HTERT RPE-1 (cell line): Measurements from ENCODE around the gene LHFPL5.

Source experiments
- in situ Hi-C: fragments of 300-500 bp; cut with MboI; formaldehyde crosslinking; loops from 4 replicates; pipeline ENCODE4 v1.14.3; 2020; ENCODE audit warnings: low sequenced_read_pairs

Gene LHFPL5

DNA sequence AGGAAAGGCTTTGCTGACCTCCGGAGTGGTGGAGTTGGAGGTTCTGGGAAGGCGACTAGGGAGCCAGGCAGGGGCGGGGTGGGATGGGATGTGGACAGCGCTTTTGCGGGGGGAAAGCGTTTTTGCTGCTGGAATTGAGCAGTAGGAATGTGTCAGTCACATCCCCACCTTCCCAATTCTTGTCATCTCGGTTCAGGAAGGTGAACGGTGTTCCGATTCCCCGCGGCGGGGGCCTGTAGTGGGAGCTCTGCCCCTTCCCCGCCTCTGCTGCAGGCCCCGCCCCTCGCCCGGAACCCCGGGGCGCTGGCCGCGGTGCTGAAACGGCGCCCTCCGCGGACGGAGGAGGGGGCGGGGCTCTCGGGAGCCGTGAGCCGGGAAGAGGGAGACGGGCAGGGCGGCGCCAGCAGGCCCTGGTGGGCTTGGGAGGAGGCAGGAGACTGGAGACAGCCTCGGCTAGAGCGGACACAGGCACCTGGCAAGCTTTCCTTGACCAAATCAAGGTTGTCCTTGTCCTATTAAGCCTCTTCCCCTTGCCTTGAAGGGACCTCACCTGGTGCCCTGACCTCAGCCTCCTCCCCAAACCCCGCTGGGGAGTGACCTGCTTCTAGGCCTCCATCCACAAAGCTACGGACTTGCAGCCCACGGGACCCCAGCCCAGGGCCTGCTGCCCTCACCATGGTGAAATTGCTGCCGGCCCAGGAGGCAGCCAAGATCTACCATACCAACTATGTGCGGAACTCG, at the start of gene LHFPL5:
Gene LHFPL5 (plus strand): TSS at position 357 of the 741 bp plus-strand sequence. CDS start 319 bp downstream, at position 676.
- in situ Hi-C loops = no loop called here

DNA sequence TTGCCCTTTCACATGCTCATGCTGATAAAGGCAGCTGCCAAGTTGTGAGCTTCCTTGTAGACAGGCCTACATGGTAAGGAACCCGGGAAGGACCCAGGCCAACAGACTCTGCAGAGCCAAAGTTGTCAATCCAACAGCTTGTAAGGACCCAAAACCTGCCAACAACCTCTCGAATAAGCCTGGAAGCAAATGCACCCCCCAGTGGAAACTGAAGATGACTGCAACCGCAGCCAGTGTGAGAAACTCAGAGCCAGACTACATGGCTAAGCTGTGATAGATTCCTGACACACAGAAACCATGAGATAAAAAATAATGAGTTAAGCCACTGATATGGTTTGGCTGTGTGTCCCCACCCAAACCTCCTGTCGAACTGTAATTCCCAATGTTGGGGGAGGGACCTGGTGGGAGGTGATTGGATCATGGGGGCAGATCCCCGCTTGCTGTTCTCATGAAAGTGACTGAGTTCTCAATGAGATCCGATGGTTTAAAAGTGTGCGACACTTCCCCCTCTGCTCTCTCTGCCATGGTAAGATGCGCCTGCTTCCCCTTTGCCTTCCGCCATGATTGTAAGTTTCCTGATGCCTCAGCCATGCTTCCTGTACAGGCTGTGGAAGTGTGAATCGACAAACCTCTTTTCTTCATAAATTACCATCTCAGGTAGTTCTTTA, 47.6 kb upstream of the LHFPL5 start:
- in situ Hi-C loops = no loop called here

DNA sequence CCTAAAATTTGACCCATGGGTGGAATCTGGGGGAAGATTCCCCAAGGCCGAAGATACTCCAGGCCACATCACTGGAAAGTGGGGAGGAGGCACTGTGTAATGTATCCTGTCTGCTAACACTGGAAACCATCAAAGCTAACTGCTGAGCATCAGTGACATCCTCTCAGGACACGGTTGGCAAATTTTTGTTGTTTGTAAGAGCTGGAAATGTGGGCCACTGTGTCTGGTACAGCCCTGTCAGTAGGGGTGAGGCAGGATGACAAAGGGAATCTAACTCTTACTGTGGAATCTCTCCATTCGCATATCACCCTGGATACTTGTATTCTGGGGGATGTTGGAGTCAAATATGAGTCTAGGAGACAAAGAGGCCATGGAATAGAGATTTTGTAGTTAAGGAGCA, 45.7 kb upstream of the LHFPL5 start:
- in situ Hi-C loops = no loop called here

DNA sequence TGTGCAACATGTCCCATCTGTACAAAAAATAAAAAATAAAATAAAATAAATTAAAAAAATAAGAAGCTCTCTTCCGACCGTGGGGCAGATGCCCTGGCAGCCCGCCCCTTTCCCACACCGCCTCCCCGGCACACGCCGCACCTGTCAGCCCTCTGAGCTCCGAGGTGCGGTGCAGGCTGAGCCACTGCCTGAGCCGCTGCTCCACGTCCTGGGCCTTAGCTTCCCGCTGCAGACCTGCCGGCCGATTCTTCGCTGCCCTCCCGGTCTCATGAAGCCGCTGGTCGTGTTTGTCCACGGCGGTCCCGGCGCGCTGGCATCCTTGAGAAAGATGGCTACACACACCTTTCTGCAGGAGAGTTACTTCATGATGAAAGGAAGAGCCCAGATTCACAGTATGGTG, 39.4 kb upstream of the LHFPL5 start:
- in situ Hi-C loops = no loop called here

DNA sequence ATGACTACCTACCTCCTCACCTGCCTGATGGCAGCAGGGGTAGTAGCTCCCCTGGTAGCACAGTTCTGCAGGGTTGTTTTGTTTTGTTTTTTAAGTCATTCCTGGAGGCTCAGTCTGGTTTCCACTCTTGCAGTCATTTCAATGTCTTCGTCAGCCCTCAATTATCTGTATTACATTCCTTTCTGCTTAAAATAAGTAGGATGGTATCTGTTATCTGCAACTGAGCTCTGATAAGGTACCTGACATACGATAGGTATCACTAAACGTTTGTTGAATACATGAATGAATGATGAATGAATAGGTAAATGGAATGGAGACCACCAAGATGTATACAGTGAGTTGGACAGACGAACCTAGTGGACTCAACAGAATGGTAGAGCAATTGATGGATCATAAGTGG, 35.9 kb upstream of the LHFPL5 start:
- in situ Hi-C loops = no loop called here

DNA sequence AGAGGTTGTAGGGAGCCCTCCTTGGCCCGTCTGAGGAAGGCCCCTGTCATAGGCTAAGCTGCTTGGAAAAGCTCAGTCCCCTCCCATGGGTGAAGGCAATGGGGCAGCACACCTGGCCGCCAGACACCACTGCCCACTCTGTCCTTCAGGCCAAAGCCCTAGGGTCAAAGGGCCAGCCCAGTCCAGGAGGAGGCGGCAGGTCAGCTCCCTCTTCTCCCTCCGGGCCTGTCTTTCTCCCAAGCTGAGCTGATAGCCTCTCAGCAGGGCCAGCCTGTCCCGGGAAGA, 33.9 kb upstream of the LHFPL5 start:
- in situ Hi-C loops = no loop called here

DNA sequence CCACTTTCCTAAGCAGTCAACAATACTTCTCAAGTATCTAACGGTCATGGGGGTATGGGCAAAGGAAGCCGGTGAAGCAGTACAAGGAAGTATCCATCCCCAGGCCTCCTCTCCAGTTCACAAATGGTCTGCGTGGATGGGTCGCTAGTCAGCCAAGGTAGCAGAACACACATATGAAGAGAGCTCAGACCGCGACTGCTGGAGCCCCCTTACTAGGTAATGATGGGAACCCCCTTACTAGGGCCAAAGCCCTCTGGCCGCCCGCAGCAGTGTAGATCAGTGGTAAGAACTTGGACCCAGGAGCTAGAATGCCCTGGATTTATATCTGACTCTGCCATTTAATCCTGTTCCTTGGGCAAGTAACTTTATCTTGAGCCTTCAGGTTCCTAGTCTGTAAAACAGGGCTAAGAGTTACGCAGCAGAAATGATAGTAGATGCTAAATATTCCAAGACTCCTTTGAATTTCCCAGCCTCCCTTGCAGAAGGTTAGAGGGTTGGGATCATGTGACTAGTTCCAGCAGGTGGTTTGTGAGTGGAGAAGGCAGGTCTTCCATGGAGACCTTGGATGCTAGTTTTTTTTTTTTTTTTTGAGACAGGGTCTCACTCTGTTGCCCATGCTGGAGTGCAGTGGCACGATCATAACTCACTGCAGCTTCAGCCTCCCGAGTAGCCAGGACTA, 30.9 kb upstream of the LHFPL5 start:
- in situ Hi-C loops = no loop called here

DNA sequence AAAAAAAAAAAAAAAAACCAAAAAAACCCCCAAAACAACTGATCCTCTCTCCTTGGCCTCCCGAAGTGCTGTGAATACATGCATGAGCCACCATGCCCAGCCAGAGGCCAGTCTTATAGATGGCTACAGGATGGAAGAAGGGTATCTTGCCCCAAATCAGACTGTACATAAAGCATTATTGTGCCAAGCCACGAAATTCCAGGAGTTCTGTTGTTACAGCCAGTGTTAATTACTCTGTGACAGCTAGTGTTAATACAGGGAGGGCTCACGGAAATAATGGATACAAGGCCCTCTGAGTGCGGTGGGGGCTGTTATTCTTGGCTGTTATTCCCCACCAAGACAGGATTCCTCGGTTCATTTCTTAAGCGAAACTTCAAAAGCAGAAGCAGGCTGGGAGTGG, 30.1 kb upstream of the LHFPL5 start:
- in situ Hi-C loops = no loop called here

DNA sequence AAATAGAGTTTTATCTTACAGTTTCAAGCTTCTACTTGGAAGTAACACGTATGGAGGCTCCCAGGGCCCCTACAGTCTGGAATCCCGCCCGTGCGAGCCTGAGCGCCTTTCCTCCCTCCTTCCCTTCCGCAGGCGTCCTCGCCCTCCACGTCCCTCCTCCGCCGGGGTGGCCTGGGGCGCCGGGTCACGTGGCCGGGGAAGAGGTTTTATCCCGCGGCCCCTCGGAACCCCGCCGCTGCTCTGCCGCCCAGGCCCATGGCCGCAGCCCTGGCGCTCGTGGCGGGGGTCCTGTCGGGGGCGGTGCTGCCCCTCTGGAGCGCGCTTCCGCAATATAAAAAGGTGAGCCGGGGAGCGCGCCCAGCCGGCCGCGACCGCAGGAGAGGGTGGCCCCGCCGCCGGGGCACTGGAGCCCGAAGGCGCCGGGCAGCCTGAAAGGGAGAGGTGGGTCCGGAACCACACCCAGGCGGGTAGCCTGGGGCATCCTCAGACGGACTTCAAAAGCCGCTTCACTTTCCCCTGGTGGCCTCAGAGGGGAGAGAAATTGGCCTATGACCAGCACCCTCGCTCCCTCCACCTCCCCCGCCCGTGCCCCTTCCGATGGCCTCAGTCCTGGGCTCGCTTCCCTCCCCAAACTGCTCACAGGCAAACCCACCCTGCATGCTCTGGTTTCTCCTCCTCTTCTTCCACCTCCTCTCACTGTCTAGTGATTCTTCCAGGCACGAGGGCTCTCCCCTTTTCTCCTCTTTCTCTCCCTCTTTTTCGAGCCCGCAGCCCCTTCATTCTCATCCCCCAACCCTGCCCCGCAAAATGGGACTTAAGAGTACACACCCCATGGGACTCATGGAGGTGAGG, 28.6 kb upstream of the LHFPL5 start, which contains the start of gene CLPSL2:
Gene CLPSL2 (plus strand): TSS at position 235 of the 852 bp plus-strand sequence. CDS start 21 bp downstream, at position 256.
- in situ Hi-C loops = no loop called here

DNA sequence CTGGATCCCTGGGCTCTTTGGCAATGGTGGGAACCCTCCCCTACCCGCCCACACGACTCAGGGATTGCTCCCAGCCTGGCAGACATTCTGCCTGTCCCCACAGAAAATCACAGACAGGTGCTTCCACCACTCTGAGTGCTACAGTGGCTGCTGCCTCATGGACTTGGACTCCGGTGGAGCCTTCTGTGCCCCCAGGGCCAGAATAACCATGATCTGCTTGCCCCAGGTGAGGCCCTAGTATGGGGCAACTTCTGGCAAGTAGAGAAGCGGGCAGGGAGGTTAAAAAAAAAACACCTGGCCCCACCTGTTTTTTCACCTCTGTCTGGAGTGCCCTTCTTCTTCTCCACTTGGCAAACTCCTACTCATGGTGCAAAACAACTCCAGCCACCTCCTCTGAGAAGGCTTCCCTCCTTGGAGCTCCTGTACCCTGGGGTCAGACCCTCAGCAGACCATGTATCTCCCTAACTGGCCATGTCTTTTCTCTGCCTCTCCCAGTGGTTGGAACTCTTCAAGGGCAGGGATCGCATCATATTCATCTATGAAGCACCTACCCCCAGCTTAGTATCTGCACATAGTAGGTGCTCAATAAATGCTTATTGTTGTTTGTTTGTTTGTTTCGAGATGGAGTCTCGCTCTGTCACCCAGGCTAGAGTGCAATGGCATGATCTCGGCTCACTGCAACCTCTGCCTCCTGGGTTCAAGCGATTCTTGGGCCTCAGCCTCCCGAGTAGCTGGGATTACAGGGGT, 27.6 kb upstream of the LHFPL5 start:
- in situ Hi-C loops = no loop called here

DNA sequence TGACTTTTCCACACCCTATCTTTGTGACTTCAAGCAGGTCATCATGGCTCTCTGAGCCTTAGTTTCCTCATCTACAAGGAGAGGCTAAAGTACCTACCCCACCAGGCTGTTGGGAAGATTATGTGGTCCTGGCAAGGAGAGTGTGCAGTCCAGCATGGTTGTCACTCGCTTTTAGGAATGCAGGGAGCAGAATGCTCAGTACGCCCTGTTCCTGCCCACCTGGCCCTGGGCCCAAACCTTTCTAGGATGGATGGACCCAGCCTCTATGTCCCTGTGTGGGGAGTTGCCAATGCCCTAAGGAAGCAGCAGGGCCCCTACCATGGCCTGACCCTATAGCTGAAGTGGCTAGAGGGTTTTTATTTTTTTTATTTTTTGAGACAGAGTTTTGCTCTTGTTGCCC, 26.7 kb upstream of the LHFPL5 start:
- in situ Hi-C loops = no loop called here

DNA sequence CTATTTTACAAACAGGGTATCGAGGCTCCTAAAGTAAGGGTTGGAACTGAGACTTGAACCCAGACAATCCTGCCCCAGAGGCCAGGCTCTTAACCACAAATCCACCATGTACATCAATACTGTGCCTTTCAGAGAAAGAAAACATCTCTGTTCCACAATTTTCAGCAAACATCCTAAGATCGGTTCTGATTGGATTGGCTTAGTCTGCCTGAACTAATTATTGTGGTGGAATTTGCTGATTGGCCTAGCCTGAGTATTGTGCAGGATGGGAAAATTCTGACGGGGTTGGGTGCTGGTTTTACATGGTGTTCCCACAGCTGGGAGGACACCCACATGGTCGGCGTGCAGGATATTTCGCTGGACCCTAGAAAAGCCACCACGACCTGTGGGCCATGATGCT, 24.4 kb upstream of the LHFPL5 start, which contains the start of gene CLPSL1:
Gene CLPSL1 (plus strand): TSS at position 301 of the 400 bp plus-strand sequence. CDS start 92 bp downstream, at position 393.
- in situ Hi-C loops = no loop called here

DNA sequence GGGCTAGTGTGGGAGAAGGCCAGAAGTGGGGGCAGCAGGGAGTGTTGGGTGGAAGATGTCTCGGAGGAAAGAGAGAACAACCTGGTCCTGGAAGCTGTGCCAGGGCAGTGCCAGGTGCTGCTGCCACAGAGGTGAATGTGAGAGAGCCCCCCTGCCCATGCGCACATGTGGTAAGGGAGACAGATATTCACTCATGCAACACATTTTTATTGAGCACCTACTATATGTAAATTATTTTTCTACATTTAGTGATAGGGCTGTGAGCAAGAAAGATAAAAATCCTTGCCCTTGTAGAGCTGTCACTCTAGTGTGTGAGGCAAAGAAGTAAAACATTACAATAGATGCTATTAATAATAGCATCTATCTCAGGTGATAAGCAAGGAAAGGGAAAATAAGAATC, 23.9 kb upstream of the LHFPL5 start:
- in situ Hi-C loops = no loop called here

DNA sequence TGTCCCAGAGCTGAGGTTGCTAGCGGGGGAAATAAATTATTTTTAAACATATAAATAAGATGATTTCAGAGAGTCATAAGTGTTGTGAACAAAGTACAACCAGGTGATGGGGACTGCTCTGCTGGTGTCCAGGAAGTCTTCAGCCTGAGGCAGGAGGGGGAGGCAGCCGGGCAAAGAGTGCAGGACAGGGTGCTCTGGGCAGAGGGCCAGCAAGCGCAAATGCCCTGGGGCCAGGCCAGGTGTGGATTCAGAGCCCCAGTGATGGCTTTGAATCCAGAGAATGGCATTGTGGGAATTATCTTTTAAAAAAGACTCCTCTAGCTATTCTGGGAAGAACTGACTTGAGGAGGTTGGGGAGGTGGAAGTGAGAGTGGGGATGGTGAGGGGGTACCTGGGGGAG, 22.7 kb upstream of the LHFPL5 start:
- in situ Hi-C loops = no loop called here

DNA sequence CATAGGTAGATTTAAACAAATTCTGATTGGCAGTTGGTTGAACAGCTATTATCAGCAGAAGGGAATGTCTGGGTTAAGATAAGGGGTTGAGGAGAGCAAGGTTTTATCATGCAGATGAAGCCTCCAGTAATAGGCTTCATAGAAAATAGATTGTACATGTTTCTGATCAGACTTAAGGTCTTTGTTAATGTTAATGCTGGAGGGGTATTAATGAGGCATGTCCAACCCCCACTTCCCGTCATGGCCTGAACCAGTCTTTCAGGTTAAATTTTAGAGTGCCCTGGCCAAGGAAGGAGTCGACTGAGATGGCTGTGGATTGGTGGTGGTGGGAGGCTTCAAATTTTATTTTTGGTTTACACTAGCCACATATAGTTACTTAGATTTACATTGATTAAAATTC, 21.0 kb upstream of the LHFPL5 start:
- in situ Hi-C loops = no loop called here

DNA sequence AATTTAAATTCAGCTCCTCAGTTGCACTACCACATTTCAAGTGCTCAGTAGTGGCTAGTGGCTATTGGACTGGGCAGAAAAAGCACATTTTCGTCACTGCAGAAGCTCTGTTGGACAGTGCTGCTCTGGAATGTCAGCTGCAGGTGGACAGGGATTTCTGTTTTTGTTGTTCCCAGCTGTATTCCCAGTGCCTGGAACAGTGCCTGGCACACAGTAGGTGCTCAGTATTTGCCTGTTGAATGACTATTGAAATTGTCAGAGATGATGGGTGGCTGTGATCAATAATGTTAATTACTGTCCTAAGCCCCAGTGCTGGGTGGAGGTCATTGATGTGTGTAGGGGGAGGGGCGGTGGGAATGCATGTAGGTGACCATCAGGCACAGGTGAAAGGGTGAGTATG, 18.9 kb upstream of the LHFPL5 start:
- in situ Hi-C loops = no loop called here

DNA sequence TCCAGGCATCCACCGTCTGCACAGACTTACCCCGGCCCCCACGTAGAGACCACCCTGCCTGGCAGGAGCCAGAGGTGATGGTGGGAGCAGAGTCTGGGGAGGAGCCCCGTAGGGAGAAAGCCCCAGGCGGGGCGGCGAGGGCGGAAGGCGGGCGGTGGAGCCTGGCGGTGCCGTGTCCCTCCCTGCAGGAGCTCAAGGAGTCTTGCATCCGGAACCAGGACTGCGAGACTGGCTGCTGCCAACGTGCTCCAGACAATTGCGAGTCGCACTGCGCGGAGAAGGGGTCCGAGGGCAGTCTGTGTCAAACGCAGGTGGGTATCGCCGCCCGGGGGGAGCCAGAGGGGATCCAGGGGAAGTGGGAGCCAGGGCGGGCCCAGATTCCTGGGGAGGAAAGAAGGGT, 18.3 kb upstream of the LHFPL5 start:
- in situ Hi-C loops = no loop called here

DNA sequence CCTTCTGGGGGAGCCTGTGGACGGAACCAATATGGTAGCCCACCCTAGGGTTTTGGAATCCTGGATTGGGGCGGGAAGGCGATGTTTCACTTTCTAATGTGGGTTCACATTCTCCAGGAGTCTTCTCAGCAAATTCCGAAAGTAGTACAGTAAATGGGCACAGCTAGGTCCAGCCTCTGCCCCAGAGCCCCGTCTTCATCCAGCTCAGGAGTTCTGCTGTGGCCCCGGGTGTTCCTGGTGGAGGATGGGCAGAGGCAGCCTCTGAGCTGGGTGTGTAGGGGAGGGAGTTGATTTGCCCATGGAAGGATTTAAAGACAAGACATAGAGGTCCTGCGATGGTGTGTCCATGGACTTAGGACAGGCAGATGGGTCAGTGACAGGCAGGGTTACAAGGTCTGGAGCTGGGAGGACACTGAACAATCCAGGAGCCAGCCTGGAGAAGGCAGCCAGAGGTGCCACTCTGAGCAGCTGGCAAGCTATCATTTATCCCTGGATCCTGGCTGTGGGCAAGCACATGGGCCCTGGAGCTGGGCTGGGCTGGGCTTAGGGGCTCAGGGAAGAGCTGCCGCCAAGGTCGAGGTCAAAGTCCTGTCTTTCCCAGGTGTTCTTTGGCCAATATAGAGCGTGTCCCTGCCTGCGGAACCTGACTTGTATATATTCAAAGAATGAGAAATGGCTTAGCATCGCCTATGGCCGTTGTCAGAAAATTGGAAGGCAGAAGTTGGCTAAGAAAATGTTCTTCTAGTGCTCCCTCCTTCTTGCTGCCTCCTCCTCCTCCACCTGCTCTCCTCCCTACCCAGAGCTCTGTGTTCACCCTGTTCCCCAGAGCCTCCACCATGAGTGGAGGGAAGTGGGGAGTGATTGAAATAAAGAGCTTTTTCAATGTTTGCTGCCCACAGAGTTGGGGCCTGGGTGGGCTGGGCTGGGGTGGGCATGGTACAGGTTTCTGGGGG, 17.6 kb upstream of the LHFPL5 start:
- in situ Hi-C loops = no loop called here

DNA sequence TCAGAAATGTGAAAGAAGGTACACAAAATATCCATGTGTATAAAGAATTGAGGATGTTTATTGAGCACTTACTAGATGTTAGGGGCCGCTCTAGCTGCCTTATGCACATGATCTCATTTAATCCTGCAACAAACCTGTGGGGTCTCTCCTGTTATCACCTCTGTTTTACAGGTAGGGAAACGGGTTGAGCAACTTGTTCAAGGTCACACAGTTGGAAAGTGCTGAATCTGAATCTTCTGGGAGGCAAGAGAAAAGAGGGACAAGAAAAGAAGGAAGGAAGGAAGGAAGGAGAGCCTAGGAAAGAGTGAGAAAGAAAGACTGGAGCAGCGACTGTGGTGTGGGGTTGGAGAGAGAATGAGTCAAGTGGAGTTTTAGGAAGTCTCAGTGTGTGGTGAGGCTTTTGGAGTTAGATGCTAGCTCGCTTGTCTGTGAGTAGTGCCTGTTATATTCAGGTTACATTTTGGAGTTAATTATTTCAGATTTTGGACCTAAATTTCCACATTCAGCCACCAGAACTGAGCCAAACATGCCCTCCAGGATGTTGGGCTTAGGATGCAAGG, 16.6 kb upstream of the LHFPL5 start:
- in situ Hi-C loops = no loop called here
